K562 (cell line): ENCODE results near the gene AMZ2. TPM values are rescaled to one million over a fixed set of nuclear protein-coding genes. Genes with fewer than 3 reads are reported as not detected.
A peak's percentile ranks its signal among the peaks of the same experiment; 100 is the strongest.

Experiments
- ATF7 ChIP-seq: fragments of 450-650 bp; IDR thresholded peaks from 2 replicates; pipeline ENCODE4 v1.7.1; 2014; ENCODE audit warnings: mild to moderate bottlenecking, moderate library complexity
- BCOR ChIP-seq: fragments of 450-650 bp; IDR thresholded peaks from 2 replicates; pipeline ENCODE4 v1.6.1; 2016
- C11orf30 ChIP-seq: fragments of 450-650 bp; IDR thresholded peaks from 2 replicates; pipeline ENCODE4 v1.6.1; 2016; ENCODE audit warnings: low read depth, mild to moderate bottlenecking
- FIP1L1 ChIP-seq: fragments of 200-400 bp; formaldehyde crosslinking; IDR thresholded peaks from 2 replicates; pipeline ENCODE4 v1.6.1; 2018; ENCODE audit warnings: mild to moderate bottlenecking, low read depth, low read length; ENCODE audit not compliant: poor library complexity, severe bottlenecking
- GATAD2A ChIP-seq: fragments of 450-650 bp; IDR thresholded peaks from 2 replicates; pipeline ENCODE4 v1.6.1; 2017
- HNRNPLL ChIP-seq: fragments of 200-400 bp; formaldehyde crosslinking; IDR thresholded peaks from 2 replicates; pipeline ENCODE4 v1.6.1; 2017; ENCODE audit warnings: low read length, low read depth, mild to moderate bottlenecking; ENCODE audit not compliant: poor library complexity, severe bottlenecking
- L3MBTL2 ChIP-seq: fragments of 450-650 bp; IDR thresholded peaks from 2 replicates; pipeline ENCODE4 v1.6.1; 2016; ENCODE audit warnings: mild to moderate bottlenecking, moderate library complexity
- MAZ ChIP-seq, 2 experiments: fragments of 450-650 bp in 1 of 2; sonication (generic) in 1 of 2; formaldehyde crosslinking; IDR thresholded peaks in 1 of 2; conservative IDR thresholded peaks in 1 of 2; 2 replicates each; pipeline versions ENCODE4 v1.4.0 to v1.5.0; 2020; ENCODE audit warnings: mild to moderate bottlenecking in 1 of 2, missing genetic modification reagents in 1 of 2
- NFXL1 ChIP-seq: fragments of 450-650 bp; formaldehyde crosslinking; IDR thresholded peaks from 2 replicates; pipeline ENCODE4 v1.4.0; 2021; ENCODE audit warnings: mild to moderate bottlenecking
- NONO ChIP-seq, 2 experiments: fragments of 200-400 bp in 1 of 2; fragments of 450-650 bp in 1 of 2; formaldehyde crosslinking in 1 of 2; IDR thresholded peaks; 2 replicates each; pipeline ENCODE4 v1.6.1; 2017; ENCODE audit warnings: low read depth in 2 of 2, mild to moderate bottlenecking in 2 of 2, moderate library complexity in 2 of 2, low read length in 1 of 2
- PHF8 ChIP-seq: fragments of 200-600 bp; sonication (generic); IDR thresholded peaks from 2 replicates; pipeline ENCODE4 v1.6.1; 2012; ENCODE audit warnings: mixed run types, mild to moderate bottlenecking, inconsistent platforms, low read length, moderate library complexity, borderline replicate concordance
- RBM22 ChIP-seq: fragments of 200-400 bp; formaldehyde crosslinking; IDR thresholded peaks from 2 replicates; pipeline ENCODE4 v1.6.1; 2018; ENCODE audit warnings: low read length, low read depth; ENCODE audit not compliant: poor library complexity, severe bottlenecking
- SP1 ChIP-seq: sonication (generic); formaldehyde crosslinking; IDR thresholded peaks from 2 replicates; pipeline ENCODE4 v1.8.1; 2022; ENCODE audit warnings: mild to moderate bottlenecking, missing genetic modification reagents
- SUPT5H ChIP-seq: fragments of 450-650 bp; IDR thresholded peaks from 2 replicates; pipeline ENCODE4 v1.6.1; 2016
- TCF3 ChIP-seq: sonication (generic); formaldehyde crosslinking; IDR thresholded peaks from 2 replicates; pipeline ENCODE4 v1.4.0; 2020; ENCODE audit warnings: mild to moderate bottlenecking, missing genetic modification reagents
- ZBTB7A ChIP-seq: IDR thresholded peaks from 2 replicates; pipeline ENCODE4 v1.6.1; 2011; ENCODE audit warnings: low read depth, mild to moderate bottlenecking, low read length, moderate library complexity, borderline replicate concordance; ENCODE audit not compliant: control insufficient read depth
- ZKSCAN1 ChIP-seq: fragments of 150-350 bp; IDR thresholded peaks from 2 replicates; pipeline ENCODE4 v1.6.1; 2016; ENCODE audit warnings: low read depth, low read length
- ZNF589 ChIP-seq: fragments of 200-800 bp; sonication (Bioruptor generic); IDR thresholded peaks from 2 replicates; pipeline ENCODE4 v1.6.1; 2016; ENCODE audit warnings: low read depth, missing genetic modification characterization, missing compliant biosample characterization
- polyA plus RNA-seq, 8 experiments: library from polyadenylated mRNA; depleted of rRNA in 4 of 8; stranded (reverse) in 5 of 8; unstranded in 3 of 8; fragments of >200 nt; fragmentation: Nextera tagmentation in 2 of 8; fragmentation: Illumina TruSeq in 1 of 8; extraction: Ambion mirVana in 2 of 8; extraction: Trizol in 1 of 8; gene quantifications; 2 replicates each; pipeline versions ENCODE4 v1.2.1 to v1.2.3, GENCODE V29; 2011 to 2014; ENCODE audit warnings: inconsistent platforms in 1 of 8, missing spikeins in 1 of 8
- total RNA-seq, 7 experiments: library from RNA; depleted of rRNA in 6 of 7; stranded (reverse); fragments of >200 nt in 6 of 7; fragmentation: Illumina TruSeq in 2 of 7; extraction: Trizol in 2 of 7; gene quantifications; 2 replicates each; pipeline versions ENCODE4 v1.2.1 to v1.2.3, GENCODE V29; 2011 to 2021; ENCODE audit warnings: low replicate concordance in 1 of 7
- TF ChIP-seq, protein P1 (sequence below): fragments of 450-650 bp; IDR thresholded peaks from 2 replicates; pipeline ENCODE4 v1.6.1; 2017; ENCODE audit warnings: antibody characterized with exemption, mild to moderate bottlenecking
- TF ChIP-seq, protein P2 (sequence below): fragments of 450-650 bp; IDR thresholded peaks from 2 replicates; pipeline ENCODE4 v1.6.1; 2016; ENCODE audit warnings: low read depth, mild to moderate bottlenecking, moderate library complexity
- TF ChIP-seq, protein P3 (sequence below), 2 experiments: IDR thresholded peaks; 2 replicates each; pipeline ENCODE4 v1.6.1; 2012; ENCODE audit warnings: improper control_type of control experiment in 2 of 2, low read depth in 2 of 2, low read length in 2 of 2, borderline replicate concordance in 1 of 2

AMZ2 gene
- total and polyA plus RNA-seq, 9 of the 15 experiments (the other 6 are each of a cell fraction or from before 2014, with no cell fraction given): 22.6 to 92.2 (median 52.6) TPM

DNA sequence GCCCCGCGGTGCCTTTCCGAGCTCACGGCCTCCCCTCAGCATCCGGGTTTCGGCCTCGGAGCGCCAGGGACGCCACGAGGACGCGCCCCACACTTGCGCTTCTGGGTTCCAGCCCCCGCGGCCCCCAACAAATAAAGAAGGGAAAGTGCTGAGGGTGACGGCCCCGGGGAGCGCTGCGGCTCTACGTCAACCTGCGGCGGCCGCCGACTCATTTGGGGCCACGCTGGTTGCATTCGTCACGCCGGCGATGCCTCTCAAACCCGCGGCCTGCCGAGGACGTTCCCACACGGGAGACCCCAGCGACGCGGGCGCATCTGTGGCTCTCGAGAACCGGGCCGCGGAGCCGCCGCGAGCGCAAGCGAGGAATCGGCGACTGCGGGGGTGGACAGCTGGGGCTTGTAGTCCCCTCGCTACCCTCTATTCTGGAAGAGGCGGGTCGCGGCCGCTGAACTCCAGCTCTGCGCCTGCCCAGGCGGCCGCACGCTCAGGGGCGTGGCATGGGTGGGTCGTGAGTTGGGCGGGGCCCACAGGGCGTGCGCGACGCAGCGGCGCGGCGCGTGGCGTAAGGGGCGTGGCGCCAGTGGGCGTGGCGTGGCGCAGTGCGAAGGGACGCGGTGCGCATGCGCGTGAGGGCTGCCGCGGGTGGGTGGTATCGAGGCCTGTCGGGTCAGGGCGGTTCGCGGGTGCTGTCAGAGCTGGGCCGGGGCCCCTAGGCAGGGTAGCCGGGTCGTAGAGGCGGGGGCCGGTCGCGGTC lies at the start of gene AMZ2 (continued):
- TF ChIP-seq, protein P1, sequence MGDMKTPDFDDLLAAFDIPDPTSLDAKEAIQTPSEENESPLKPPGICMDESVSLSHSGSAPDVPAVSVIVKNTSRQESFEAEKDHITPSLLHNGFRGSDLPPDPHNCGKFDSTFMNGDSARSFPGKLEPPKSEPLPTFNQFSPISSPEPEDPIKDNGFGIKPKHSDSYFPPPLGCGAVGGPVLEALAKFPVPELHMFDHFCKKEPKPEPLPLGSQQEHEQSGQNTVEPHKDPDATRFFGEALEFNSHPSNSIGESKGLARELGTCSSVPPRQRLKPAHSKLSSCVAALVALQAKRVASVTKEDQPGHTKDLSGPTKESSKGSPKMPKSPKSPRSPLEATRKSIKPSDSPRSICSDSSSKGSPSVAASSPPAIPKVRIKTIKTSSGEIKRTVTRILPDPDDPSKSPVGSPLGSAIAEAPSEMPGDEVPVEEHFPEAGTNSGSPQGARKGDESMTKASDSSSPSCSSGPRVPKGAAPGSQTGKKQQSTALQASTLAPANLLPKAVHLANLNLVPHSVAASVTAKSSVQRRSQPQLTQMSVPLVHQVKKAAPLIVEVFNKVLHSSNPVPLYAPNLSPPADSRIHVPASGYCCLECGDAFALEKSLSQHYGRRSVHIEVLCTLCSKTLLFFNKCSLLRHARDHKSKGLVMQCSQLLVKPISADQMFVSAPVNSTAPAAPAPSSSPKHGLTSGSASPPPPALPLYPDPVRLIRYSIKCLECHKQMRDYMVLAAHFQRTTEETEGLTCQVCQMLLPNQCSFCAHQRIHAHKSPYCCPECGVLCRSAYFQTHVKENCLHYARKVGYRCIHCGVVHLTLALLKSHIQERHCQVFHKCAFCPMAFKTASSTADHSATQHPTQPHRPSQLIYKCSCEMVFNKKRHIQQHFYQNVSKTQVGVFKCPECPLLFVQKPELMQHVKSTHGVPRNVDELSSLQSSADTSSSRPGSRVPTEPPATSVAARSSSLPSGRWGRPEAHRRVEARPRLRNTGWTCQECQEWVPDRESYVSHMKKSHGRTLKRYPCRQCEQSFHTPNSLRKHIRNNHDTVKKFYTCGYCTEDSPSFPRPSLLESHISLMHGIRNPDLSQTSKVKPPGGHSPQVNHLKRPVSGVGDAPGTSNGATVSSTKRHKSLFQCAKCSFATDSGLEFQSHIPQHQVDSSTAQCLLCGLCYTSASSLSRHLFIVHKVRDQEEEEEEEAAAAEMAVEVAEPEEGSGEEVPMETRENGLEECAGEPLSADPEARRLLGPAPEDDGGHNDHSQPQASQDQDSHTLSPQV: peak; percentile 80; the same call in 1 of the 2 replicates
- TF ChIP-seq ZNF589 (CRISPR knock-in tag) (peak; percentile 49; the same call in 1 of the 2 replicates), SUPT5H (peak; percentile 91), GATAD2A (no peak), C11orf30 (no peak; the same call in 1 of the 2 replicates), ATF7 (peak; percentile 71), BCOR (0 out of 2 replicates have a peak, but pooled peaks have one; percentile 6), L3MBTL2 (peak; percentile 97), ZBTB7A (peak; percentile 56; the same call in 1 of the 2 replicates), RBM22 (peak; percentile 39), MAZ (CRISPR knock-in tag; conservative IDR thresholded peaks at IDR 0.05 in 1 of 2, IDR thresholded peaks at IDR 0.05 in 1 of 2) (peak; percentile 59 to 61; a peak in 2 of 4 replicates), PHF8 (peak; percentile 96; the same call in 1 of the 2 replicates), NONO (IDR thresholded peaks at IDR 0.05; ENCODE audit: low read depth in 2 of 2, low read length in 1 of 2) (peak; percentile 42 to 73; a peak in 1 of 4 replicates), NFXL1 (CRISPR knock-in tag) (no peak), ZKSCAN1 (0 out of 2 replicates have a peak, but pooled peaks have one; percentile 13), SP1 (CRISPR knock-in tag) (peak; percentile 89), FIP1L1 (peak; percentile 84), HNRNPLL (peak; percentile 82), TCF3 (CRISPR knock-in tag) (peak; percentile 6; the same call in 1 of the 2 replicates)
- TF ChIP-seq, protein P2, sequence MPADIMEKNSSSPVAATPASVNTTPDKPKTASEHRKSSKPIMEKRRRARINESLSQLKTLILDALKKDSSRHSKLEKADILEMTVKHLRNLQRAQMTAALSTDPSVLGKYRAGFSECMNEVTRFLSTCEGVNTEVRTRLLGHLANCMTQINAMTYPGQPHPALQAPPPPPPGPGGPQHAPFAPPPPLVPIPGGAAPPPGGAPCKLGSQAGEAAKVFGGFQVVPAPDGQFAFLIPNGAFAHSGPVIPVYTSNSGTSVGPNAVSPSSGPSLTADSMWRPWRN: peak; percentile 29; the same call in 1 of the 2 replicates
- TF ChIP-seq, protein P3, sequence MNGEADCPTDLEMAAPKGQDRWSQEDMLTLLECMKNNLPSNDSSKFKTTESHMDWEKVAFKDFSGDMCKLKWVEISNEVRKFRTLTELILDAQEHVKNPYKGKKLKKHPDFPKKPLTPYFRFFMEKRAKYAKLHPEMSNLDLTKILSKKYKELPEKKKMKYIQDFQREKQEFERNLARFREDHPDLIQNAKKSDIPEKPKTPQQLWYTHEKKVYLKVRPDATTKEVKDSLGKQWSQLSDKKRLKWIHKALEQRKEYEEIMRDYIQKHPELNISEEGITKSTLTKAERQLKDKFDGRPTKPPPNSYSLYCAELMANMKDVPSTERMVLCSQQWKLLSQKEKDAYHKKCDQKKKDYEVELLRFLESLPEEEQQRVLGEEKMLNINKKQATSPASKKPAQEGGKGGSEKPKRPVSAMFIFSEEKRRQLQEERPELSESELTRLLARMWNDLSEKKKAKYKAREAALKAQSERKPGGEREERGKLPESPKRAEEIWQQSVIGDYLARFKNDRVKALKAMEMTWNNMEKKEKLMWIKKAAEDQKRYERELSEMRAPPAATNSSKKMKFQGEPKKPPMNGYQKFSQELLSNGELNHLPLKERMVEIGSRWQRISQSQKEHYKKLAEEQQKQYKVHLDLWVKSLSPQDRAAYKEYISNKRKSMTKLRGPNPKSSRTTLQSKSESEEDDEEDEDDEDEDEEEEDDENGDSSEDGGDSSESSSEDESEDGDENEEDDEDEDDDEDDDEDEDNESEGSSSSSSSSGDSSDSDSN (IDR thresholded peaks at IDR 0.05; ENCODE audit: borderline replicate concordance in 1 of 2, low read depth in 2 of 2, low read length in 2 of 2): peak in 1 of 2 experiments; percentile 76; a peak in 1 of 4 replicates
